Stimulated activated naive B cell treated with anti-CD40 and anti-IgM and Interleukin-4, amounts not matched to agents 10 μg/mL and 1 μg/mL and 100 μg/mL, for 72 hours (primary cell): ENCODE data around the gene BCAM.
"Not testable (repeated sequence)": the region's sequence is repeated elsewhere in the genome, so short reads cannot be mapped to it uniquely, and the experiment has no call there.

Source experiments
- ATAC-seq, 2 donors: fragments of 150-1000 bp; cut with Tn5 transposase; replicated peaks; 2 replicates each; pipeline ENCODE4 v1.10.0; 2021; ENCODE audit warnings: moderate library complexity in 1 of 2
- DNase-seq: peaks from one replicate; pipeline ENCODE4 v3.0.0; 2021
- H3K27ac Mint-ChIP-seq: one replicate; pipeline ENCODE4 v1.8.0; 2022; ENCODE audit warnings: mild to moderate bottlenecking, mixed read lengths
- H3K27me3 Mint-ChIP-seq, 2 donors: one replicate each; pipeline ENCODE4 v1.8.0; 2022; ENCODE audit warnings: mixed read lengths in 2 of 2
- H3K36me3 Mint-ChIP-seq, 2 donors: one replicate each; pipeline ENCODE4 v1.8.0; 2022; ENCODE audit warnings: mixed read lengths in 2 of 2, mild to moderate bottlenecking in 1 of 2
- H3K4me1 Mint-ChIP-seq, 2 donors: one replicate each; pipeline ENCODE4 v1.8.0; 2022; ENCODE audit warnings: mixed read lengths in 2 of 2, mild to moderate bottlenecking in 1 of 2
- H3K4me3 Mint-ChIP-seq, 2 donors: one replicate each; pipeline ENCODE4 v1.8.0; 2022; ENCODE audit warnings: mild to moderate bottlenecking in 2 of 2, mixed read lengths in 2 of 2, moderate library complexity in 1 of 2
- H3K9me3 Mint-ChIP-seq, 2 donors: one replicate each; pipeline ENCODE4 v1.8.0; 2022; ENCODE audit warnings: mixed read lengths in 2 of 2, mild to moderate bottlenecking in 1 of 2

The BCAM gene

GRCh38 chr19:44808463-44809371, at the start of gene BCAM:
Gene BCAM (plus strand): TSS chr19:44809103. CDS start chr19:44809125, 22 bp downstream.
- Mint-ChIP-seq H3K27me3 (peaks cover 48 to 52% of the 10 kb centered on the region in 2 donors), H3K9me3 (no peaks in the 10 kb centered on the region), H3K27ac (no peak within 1 kb of the TSS), H3K36me3 (no peaks in the 10 kb centered on the region), H3K4me3 (peak within 1 kb of the TSS; percentile 39 to 63), H3K4me1 (peaks cover 5 to 16% of the 10 kb centered on the region in 2 donors)
- DNase-seq (no peak), ATAC-seq (peak; percentile 31 to 51)

GRCh38 chr19:44762038-44762437, 46.9 kb upstream of the BCAM start:
- Mint-ChIP-seq H3K4me1 (peaks cover 5 to 9% of the 10 kb centered on the region in 2 donors), H3K27ac (no peak overlapping the region), H3K9me3 (no peaks in the 10 kb centered on the region), H3K27me3 (no peaks in the 10 kb centered on the region), H3K4me3 (no peak overlapping the region), H3K36me3 (peaks cover 24 to 30% of the 10 kb centered on the region in 2 donors)
- peak; percentile 39 to 45 for ATAC-seq
- DNase-seq: no peak

DNA sequence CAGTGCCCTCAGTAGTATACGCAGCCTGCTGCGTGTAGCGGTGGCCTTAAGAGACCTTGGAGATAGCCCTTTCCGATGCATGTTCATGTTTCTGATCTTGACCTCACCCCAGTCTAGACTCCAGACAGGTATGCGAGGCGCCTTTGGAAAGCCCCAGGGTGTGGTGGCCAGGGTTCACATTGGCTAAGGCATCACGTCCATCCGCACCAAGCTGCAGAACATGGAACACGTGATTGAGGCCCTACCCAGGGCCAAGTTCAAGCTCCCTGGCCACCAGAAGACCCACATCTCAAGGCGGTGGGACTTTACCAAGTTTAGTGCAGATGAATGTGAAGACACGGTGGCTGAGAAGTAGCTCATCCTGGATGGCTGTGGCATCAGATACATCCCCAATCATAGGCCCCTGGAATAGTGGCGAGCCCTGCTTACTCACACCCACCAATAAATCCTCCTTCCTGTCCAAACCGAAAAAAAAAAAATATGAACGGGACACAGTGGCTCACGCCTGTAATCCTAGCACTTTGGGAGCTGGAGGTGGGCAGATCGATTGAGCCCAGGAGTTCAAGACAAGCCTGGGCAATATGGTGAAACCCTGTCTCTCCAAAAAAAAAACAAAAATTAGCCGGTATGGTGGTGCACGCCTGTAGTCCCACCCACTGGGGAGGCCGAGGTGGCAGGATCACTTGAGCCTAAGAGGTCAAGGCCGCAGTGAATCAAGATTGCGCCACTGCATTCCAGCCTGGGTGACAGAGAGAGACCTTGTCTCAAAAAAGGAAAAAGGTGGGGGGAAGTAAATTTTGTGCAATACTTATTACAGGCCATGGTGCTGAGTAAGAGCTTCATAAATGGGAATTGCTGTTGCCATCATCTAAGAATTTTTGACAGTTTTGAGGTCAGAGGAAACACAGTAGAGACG, 43.6 kb upstream of the BCAM start:
- Mint-ChIP-seq H3K9me3 (peaks cover 1 to 4% of the 10 kb centered on the region in 2 donors), H3K27ac (no peak overlapping the region), H3K36me3 (peaks cover 4 to 5% of the 10 kb centered on the region in 2 donors), H3K4me3 (no peak overlapping the region), H3K27me3 (no peaks in the 10 kb centered on the region), H3K4me1 (peaks cover 18 to 31% of the 10 kb centered on the region in 2 donors)
- DNase-seq: no peak
- no peak for ATAC-seq

DNA sequence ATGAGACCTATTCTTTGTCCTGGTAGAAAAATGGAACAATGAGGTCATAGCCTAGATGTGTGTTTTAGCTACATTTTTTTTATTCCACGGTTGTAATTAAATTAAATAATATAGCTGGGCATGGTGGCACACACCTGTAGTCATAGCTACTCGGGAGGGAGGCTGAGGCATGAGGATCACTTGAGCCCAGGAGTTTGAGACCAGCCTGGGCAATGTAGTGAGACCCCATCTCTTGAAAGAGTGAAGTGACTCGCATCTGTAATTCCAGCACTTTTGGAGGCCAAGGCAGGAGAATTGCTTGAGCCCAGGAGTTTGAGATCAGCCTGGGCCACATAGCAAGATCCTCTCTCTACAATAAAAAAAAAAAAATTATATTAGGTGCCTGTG, 43.0 kb upstream of the BCAM start:
- DNase-seq: no peak
- no peaks in the 10 kb centered on the region for H3K27me3 Mint-ChIP-seq
- no peak overlapping the region for H3K27ac Mint-ChIP-seq
- no peak for ATAC-seq
- no peaks in the 10 kb centered on the region for H3K36me3 Mint-ChIP-seq
- H3K4me3 Mint-ChIP-seq: no peak overlapping the region
- H3K4me1 Mint-ChIP-seq: peaks cover 23 to 38% of the 10 kb centered on the region in 2 donors
- peaks cover 1 to 4% of the 10 kb centered on the region in 2 donors for H3K9me3 Mint-ChIP-seq

- H3K27me3 Mint-ChIP-seq: no peaks in the 10 kb centered on the region
Measured at GRCh38 chr19:44767295-44768180, 41.4 kb upstream of the BCAM start.

GRCh38 chr19:44770550-44771257, 38.2 kb upstream of the BCAM start:
- Mint-ChIP-seq H3K27me3 (no peaks in the 10 kb centered on the region), H3K9me3 (peaks cover 1 to 4% of the 10 kb centered on the region in 2 donors), H3K27ac (peak overlapping the region; percentile 59), H3K36me3 (no peaks in the 10 kb centered on the region), H3K4me3 (peak overlapping the region; percentile 18 to 66), H3K4me1 (peaks cover 20 to 34% of the 10 kb centered on the region in 2 donors)
- DNase-seq (peak; percentile 94), ATAC-seq (peak; percentile 98 to 99)

More at GRCh38 chr19:44767295-44768180, 41.4 kb upstream of the BCAM start:
- Mint-ChIP-seq H3K9me3 (peaks cover 1 to 4% of the 10 kb centered on the region in 2 donors), H3K27ac (peak overlapping the region; percentile 14), H3K36me3 (no peaks in the 10 kb centered on the region), H3K4me1 (peaks cover 24 to 39% of the 10 kb centered on the region in 2 donors), H3K4me3 (no peak overlapping the region)
- ATAC-seq: peak in 1 of 2 donors; percentile 17
- DNase-seq: no peak

GRCh38 chr19:44772144-44772543, 36.8 kb upstream of the BCAM start:
- H3K27ac Mint-ChIP-seq, H3K9me3 Mint-ChIP-seq, H3K4me3 Mint-ChIP-seq, ATAC-seq, H3K36me3 Mint-ChIP-seq, DNase-seq, H3K27me3 Mint-ChIP-seq: not testable (repeated sequence)
- H3K4me1 Mint-ChIP-seq: peaks cover 20 to 34% of the 10 kb centered on the region in 2 donors

- no peaks in the 10 kb centered on the region for H3K36me3 Mint-ChIP-seq
- H3K27ac Mint-ChIP-seq: no peak overlapping the region
- DNase-seq (no peak), ATAC-seq (no peak)
- peaks cover 13 to 25% of the 10 kb centered on the region in 2 donors for H3K4me1 Mint-ChIP-seq
- no peak overlapping the region for H3K4me3 Mint-ChIP-seq
- peaks cover 0 to 5% of the 10 kb centered on the region in 2 donors for H3K27me3 Mint-ChIP-seq
- peaks cover 0 to 1% of the 10 kb centered on the region in 2 donors for H3K9me3 Mint-ChIP-seq
Measured at GRCh38 chr19:44772959-44773358, 35.9 kb upstream of the BCAM start.

GRCh38 chr19:44775676-44776240, 33.1 kb upstream of the BCAM start:
- no peak for ATAC-seq
- no peak for DNase-seq
- peaks cover 3% of the 10 kb centered on the region in 2 donors for H3K4me1 Mint-ChIP-seq
- H3K4me3 Mint-ChIP-seq: no peak overlapping the region
- H3K36me3 Mint-ChIP-seq: no peaks in the 10 kb centered on the region
- peaks cover 4 to 13% of the 10 kb centered on the region in 2 donors for H3K27me3 Mint-ChIP-seq
- no peaks in the 10 kb centered on the region for H3K9me3 Mint-ChIP-seq
- no peak overlapping the region for H3K27ac Mint-ChIP-seq

DNA sequence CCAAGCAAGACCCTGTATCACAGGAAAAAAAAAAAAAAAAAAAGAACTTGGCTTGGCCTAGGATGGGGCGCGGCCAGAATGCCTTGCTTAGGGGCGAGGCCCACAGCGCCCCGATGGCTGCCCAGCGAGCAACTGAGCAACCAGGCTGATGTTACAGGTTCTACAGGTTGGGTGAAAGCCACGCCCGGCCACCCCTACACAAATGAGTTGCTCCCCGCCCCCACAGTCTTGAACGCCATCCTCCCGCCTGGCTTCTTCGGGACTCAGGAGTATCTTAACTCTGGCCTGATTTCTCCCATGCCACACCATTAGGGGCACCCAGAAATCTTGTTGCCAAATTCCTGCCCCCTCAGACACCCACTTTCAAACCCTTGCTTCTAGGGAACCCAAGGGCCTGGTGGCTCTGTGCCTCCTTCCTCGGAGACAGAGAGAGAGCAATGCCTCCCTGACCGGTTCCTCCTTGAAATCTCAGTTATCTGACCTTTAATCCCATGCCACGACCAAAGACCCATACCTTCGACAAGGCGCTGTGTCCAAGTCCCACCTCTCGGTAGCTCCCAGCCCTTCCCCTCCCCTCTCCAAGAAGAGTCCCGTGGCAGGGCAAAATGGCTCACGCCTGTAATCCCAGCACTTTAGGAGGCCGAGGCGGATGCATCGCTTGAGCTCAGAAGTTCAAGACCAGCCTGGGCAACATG, 32.4 kb upstream of the BCAM start:
- Mint-ChIP-seq H3K4me1 (no peaks in the 10 kb centered on the region), H3K27me3 (peaks cover 4 to 13% of the 10 kb centered on the region in 2 donors), H3K27ac (peak overlapping the region; percentile 22), H3K9me3 (no peaks in the 10 kb centered on the region), H3K4me3 (no peak overlapping the region), H3K36me3 (no peaks in the 10 kb centered on the region)
- DNase-seq: no peak
- ATAC-seq: no peak

DNA sequence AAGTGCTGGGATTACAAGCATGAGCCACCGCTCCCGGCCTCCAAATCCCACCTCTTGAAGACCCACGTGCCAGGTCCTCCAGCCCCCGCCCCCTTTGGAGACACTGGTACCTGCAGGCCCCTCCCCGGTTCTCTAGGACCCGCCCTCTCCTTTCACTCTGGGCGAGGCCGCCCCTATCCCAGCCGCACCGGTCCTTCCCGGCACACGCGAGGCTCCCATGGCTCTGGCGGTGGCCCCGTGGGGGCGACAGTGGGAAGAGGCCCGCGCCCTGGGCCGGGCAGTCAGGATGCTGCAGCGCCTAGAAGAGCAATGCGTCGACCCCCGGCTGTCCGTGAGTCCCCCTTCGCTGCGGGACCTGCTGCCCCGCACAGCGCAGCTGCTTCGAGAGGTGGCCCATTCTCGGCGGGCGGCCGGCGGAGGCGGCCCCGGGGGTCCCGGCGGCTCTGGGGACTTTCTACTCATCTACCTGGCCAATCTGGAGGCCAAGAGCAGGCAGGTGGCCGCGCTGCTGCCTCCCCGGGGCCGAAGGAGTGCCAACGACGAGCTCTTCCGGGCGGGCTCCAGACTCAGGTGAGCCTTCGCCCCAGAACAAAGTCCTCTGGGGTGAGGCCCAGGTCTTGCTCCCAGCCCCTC, 31.1 kb upstream of the BCAM start, which contains the start of gene CBLC:
Gene CBLC, plus strand, starts transcription at position 176 of the 633 bp plus-strand sequence. Its CDS starts 42 bp downstream, at position 218.
- Mint-ChIP-seq H3K36me3 (no peaks in the 10 kb centered on the region), H3K27ac (no peak within 1 kb of the TSS), H3K27me3 (peaks cover 4 to 13% of the 10 kb centered on the region in 2 donors), H3K9me3 (no peaks in the 10 kb centered on the region), H3K4me3 (no peak within 1 kb of the TSS), H3K4me1 (no peaks in the 10 kb centered on the region)
- peak in 1 of 2 donors; percentile 22 for ATAC-seq
- no peak for DNase-seq

- peaks cover 4 to 13% of the 10 kb centered on the region in 2 donors for H3K27me3 Mint-ChIP-seq
- no peak for DNase-seq
- no peak overlapping the region for H3K27ac Mint-ChIP-seq
- H3K4me3 Mint-ChIP-seq: no peak overlapping the region
- no peak for ATAC-seq
- H3K4me1 Mint-ChIP-seq: peaks cover under 1 to 2% of the 10 kb centered on the region in 2 donors
- no peaks in the 10 kb centered on the region for H3K9me3 Mint-ChIP-seq
- H3K36me3 Mint-ChIP-seq: no peaks in the 10 kb centered on the region
Measured at GRCh38 chr19:44779150-44779549, 29.8 kb upstream of the BCAM start.
